H1 (cell line): ENCODE results near the gene PAPSS2. TPM values are rescaled to one million over a fixed set of nuclear protein-coding genes. Genes with fewer than 3 reads are reported as not detected.

Experiments
- CTCF ChIA-PET: fragments of 300-600 bp; sonication (Branson Sonifier 250); formaldehyde crosslinking; loops from one replicate; lab custom pipeline; 2021; ENCODE audit not compliant: partially characterized antibody; lab: Charles Lee
- POLR2A ChIA-PET: fragments of 300-600 bp; sonication (Branson Sonifier 250); formaldehyde crosslinking; loops from one replicate; lab custom pipeline; 2021; ENCODE audit warnings: inconsistent platforms; ENCODE audit not compliant: partially characterized antibody; lab: Charles Lee
- DNase-seq, 2 experiments: peaks; one replicate each; pipeline versions ENCODE4 v3.0.0 to v3.0.0-alpha.2; 2010 to 2022; ENCODE audit warnings: low spot score in 2 of 2, low read depth in 1 of 2, mixed read lengths in 1 of 2
- FAIRE-seq: peaks from 2 replicates; lab custom pipeline; 2011; peaks lifted over from hg19 to GRCh38; lab: Jason Lieb, UNC
- H2AFZ ChIP-seq: 2 replicates; pipeline ENCODE4 v1.8.1; 2012; ENCODE audit warnings: low read length, inconsistent platforms
- H2AK5ac ChIP-seq: 2 replicates; pipeline ENCODE4 v1.6.1; 2013; ENCODE audit warnings: low read depth, low read length
- H2BK120ac ChIP-seq: replicated peaks from 2 replicates; pipeline ENCODE3; 2013; ENCODE audit warnings: low read depth, low read length, inconsistent platforms
- H2BK12ac ChIP-seq: 2 replicates; pipeline ENCODE4 v1.6.1; 2013; ENCODE audit warnings: low read depth, low read length
- H2BK15ac ChIP-seq: 2 replicates; pipeline ENCODE4 v1.6.1; 2013; ENCODE audit warnings: low read length
- H2BK20ac ChIP-seq: 2 replicates; pipeline ENCODE4 v1.6.1; 2013; ENCODE audit warnings: low read length
- H2BK5ac ChIP-seq: 2 replicates; pipeline ENCODE4 v1.6.1; 2013; ENCODE audit warnings: low read depth, low read length
- H3K14ac ChIP-seq: 2 replicates; pipeline ENCODE4 v1.6.1; 2013; ENCODE audit warnings: inconsistent platforms; ENCODE audit not compliant: insufficient read length
- H3K18ac ChIP-seq: 2 replicates; pipeline ENCODE4 v1.6.1; 2013; ENCODE audit warnings: low read length; ENCODE audit errors: extremely low read depth
- H3K23ac ChIP-seq: 2 replicates; pipeline ENCODE4 v1.6.1; 2013; ENCODE audit warnings: inconsistent platforms; ENCODE audit not compliant: insufficient read length
- H3K23me2 ChIP-seq: 2 replicates; pipeline ENCODE4 v1.6.1; 2013; ENCODE audit warnings: low read depth, low read length
- H3K27ac ChIP-seq: 2 replicates; pipeline ENCODE4 v1.6.1; 2011; ENCODE audit warnings: low read depth, low read length, inconsistent platforms
- H3K27me3 ChIP-seq, 4 experiments: replicated peaks in 1 of 4; 1 replicate in 1 of 4; 2 replicates in 3 of 4; pipeline versions ENCODE4 v1.6.1 to v1.8.1; 2011 to 2013; ENCODE audit warnings: low read length in 3 of 4, mild to moderate bottlenecking in 3 of 4, inconsistent platforms in 2 of 4, mixed read lengths in 2 of 4, moderate library complexity in 1 of 4; ENCODE audit not compliant: control insufficient read depth in 3 of 4, insufficient read depth in 3 of 4; ENCODE audit errors: extremely low read depth in 1 of 4
- H3K36me3 ChIP-seq, 4 experiments: 2 replicates each; pipeline versions ENCODE4 v1.6.1 to v1.8.1; 2011 to 2013; ENCODE audit warnings: mild to moderate bottlenecking in 4 of 4, low read length in 3 of 4, moderate library complexity in 2 of 4, control low read depth in 1 of 4, inconsistent platforms in 1 of 4; ENCODE audit not compliant: insufficient read depth in 4 of 4, control insufficient read depth in 2 of 4
- H3K4ac ChIP-seq: replicated peaks from 2 replicates; pipeline ENCODE3; 2013; ENCODE audit warnings: low read length, low read depth, mixed read lengths, inconsistent platforms; ENCODE audit not compliant: insufficient read length
- H3K4me1 ChIP-seq, 4 experiments: replicated peaks in 1 of 4; 1 replicate in 1 of 4; 2 replicates in 3 of 4; pipeline versions ENCODE4 v1.6.1 to v1.8.1; 2011 to 2013; ENCODE audit warnings: low read length in 3 of 4, inconsistent platforms in 2 of 4, mixed read lengths in 1 of 4; ENCODE audit not compliant: insufficient read depth in 4 of 4, control insufficient read depth in 3 of 4
- H3K4me2 ChIP-seq, 2 experiments: 2 replicates each; pipeline versions ENCODE4 v1.6.1 to v1.8.1; 2011 to 2013; ENCODE audit warnings: low read depth in 2 of 2, low read length in 2 of 2, control low read depth in 1 of 2, inconsistent platforms in 1 of 2, mild to moderate bottlenecking in 1 of 2; ENCODE audit not compliant: insufficient read depth in 1 of 2
- H3K4me3 ChIP-seq, 4 experiments: fragments of 200-600, 300-600 bp in 1 of 4; sonication (generic), shearing (Covaris generic), sonication (Bioruptor Twin) in 1 of 4; 2 replicates each; pipeline versions ENCODE4 v1.5.1 to v1.8.1; 2011 to 2016; ENCODE audit warnings: low read length in 4 of 4, low read depth in 3 of 4, control low read depth in 2 of 4, inconsistent platforms in 2 of 4, mild to moderate bottlenecking in 2 of 4, mixed read lengths in 1 of 4, moderate library complexity in 1 of 4; ENCODE audit not compliant: insufficient read depth in 2 of 4; ENCODE audit errors: extremely low read depth in 1 of 4
- H3K56ac ChIP-seq: replicated peaks from 2 replicates; pipeline ENCODE3; 2013; ENCODE audit warnings: low read depth, mild to moderate bottlenecking, mixed read lengths, low read length, inconsistent platforms; ENCODE audit not compliant: insufficient read length
- H3K79me1 ChIP-seq: 2 replicates; pipeline ENCODE4 v1.6.1; 2013; ENCODE audit warnings: low read depth, low read length, control low read depth
- H3K79me2 ChIP-seq, 2 experiments: 2 replicates each; pipeline versions ENCODE4 v1.6.1 to v1.8.1; 2012 to 2013; ENCODE audit warnings: low read length in 2 of 2, mild to moderate bottlenecking in 2 of 2, inconsistent platforms in 1 of 2; ENCODE audit not compliant: insufficient read depth in 2 of 2, control insufficient read depth in 1 of 2
- H3K9ac ChIP-seq, 4 experiments: replicated peaks in 1 of 4; 1 replicate in 1 of 4; 2 replicates in 3 of 4; pipeline versions ENCODE4 v1.6.1 to v1.8.1; 2011 to 2013; ENCODE audit warnings: low read depth in 3 of 4, low read length in 3 of 4, control low read depth in 2 of 4, mild to moderate bottlenecking in 2 of 4, moderate library complexity in 2 of 4, inconsistent platforms in 1 of 4; ENCODE audit errors: extremely low read depth in 1 of 4
- H3K9me3 ChIP-seq, 2 experiments: 2 replicates each; pipeline versions ENCODE4 v1.6.1 to v1.8.1; 2012 to 2013; ENCODE audit warnings: mild to moderate bottlenecking in 2 of 2, moderate library complexity in 2 of 2, control low read depth in 1 of 2, inconsistent platforms in 1 of 2, low read depth in 1 of 2, low read length in 1 of 2, mixed read lengths in 1 of 2; ENCODE audit not compliant: insufficient read depth in 2 of 2
- H4K20me1 ChIP-seq, 2 experiments: replicated peaks in 1 of 2; 2 replicates each; pipeline versions ENCODE3 to v1.8.1; 2011 to 2013; ENCODE audit warnings: inconsistent platforms in 2 of 2, low read length in 2 of 2, mild to moderate bottlenecking in 1 of 2; ENCODE audit not compliant: insufficient read depth in 2 of 2, control insufficient read depth in 1 of 2
- H4K5ac ChIP-seq: 2 replicates; pipeline ENCODE4 v1.6.1; 2013; ENCODE audit warnings: low read length, low read depth, mixed read lengths, inconsistent platforms; ENCODE audit not compliant: insufficient read length
- H4K8ac ChIP-seq: 2 replicates; pipeline ENCODE4 v1.8.0; 2013; ENCODE audit warnings: mild to moderate bottlenecking, moderate library complexity, low read length, inconsistent platforms; ENCODE audit not compliant: insufficient read depth; ENCODE audit errors: extremely low read depth
- H4K91ac ChIP-seq: replicated peaks from 2 replicates; pipeline ENCODE3; 2013; ENCODE audit warnings: low read length, mixed read lengths, inconsistent platforms; ENCODE audit not compliant: insufficient read length
- BCL11A ChIP-seq, 2 experiments: IDR thresholded peaks; one replicate each; pipeline ENCODE4 v1.6.1; 2011; ENCODE audit warnings: low read depth in 2 of 2, low read length in 2 of 2, mild to moderate bottlenecking in 2 of 2
- CBX8 ChIP-seq: fragments of 300-800, 300-1000 bp; sonication (generic); IDR thresholded peaks from 2 replicates; pipeline ENCODE4 v1.7.1; 2016; ENCODE audit warnings: low read depth, low read length, borderline replicate concordance
- CEBPB ChIP-seq: IDR thresholded peaks from 2 replicates; pipeline ENCODE4 v1.6.1; 2012; ENCODE audit warnings: low read depth, low read length
- HDAC6 ChIP-seq: IDR thresholded peaks from one replicate; pipeline ENCODE4 v1.7.1; 2012; ENCODE audit warnings: low read depth, mild to moderate bottlenecking, inconsistent platforms, low read length, moderate library complexity
- NRF1 ChIP-seq: IDR thresholded peaks from 2 replicates; pipeline ENCODE4 v1.6.1; 2011; ENCODE audit warnings: mild to moderate bottlenecking, low read depth, low read length, improper control_type of control experiment
- POU5F1 ChIP-seq: IDR thresholded peaks from 2 replicates; pipeline ENCODE4 v1.6.1; 2011; ENCODE audit warnings: low read depth, mild to moderate bottlenecking, low read length, moderate library complexity
- RAD21 ChIP-seq, 2 experiments: IDR thresholded peaks in 1 of 2; conservative IDR thresholded peaks in 1 of 2; 2 replicates each; pipeline ENCODE4 v1.6.1; 2011; ENCODE audit warnings: low read depth in 2 of 2, low read length in 2 of 2, improper control_type of control experiment in 1 of 2, inconsistent platforms in 1 of 2, mild to moderate bottlenecking in 1 of 2, moderate library complexity in 1 of 2
- RNF2 ChIP-seq: fragments of 200-900, 300-1000 bp; sonication (generic); IDR thresholded peaks from 2 replicates; pipeline ENCODE4 v1.7.1; 2016; ENCODE audit warnings: borderline replicate concordance, low read depth, mild to moderate bottlenecking, antibody characterized with exemption, low read length; ENCODE audit not compliant: poor library complexity, severe bottlenecking; ENCODE audit errors: missing control alignments
- SP1 ChIP-seq: IDR thresholded peaks from 2 replicates; pipeline ENCODE4 v1.6.1; 2011; ENCODE audit warnings: low read depth, low read length
- SP2 ChIP-seq: IDR thresholded peaks from 2 replicates; pipeline ENCODE4 v1.6.1; 2012; ENCODE audit warnings: mild to moderate bottlenecking, low read length, inconsistent platforms
- TBP ChIP-seq: IDR thresholded peaks from 2 replicates; pipeline ENCODE4 v1.6.1; 2011; ENCODE audit warnings: low read depth, low read length, improper control_type of control experiment
- TEAD4 ChIP-seq: IDR thresholded peaks from 2 replicates; pipeline ENCODE4 v1.6.1; 2012; ENCODE audit warnings: low read depth, low read length, inconsistent platforms, mixed read lengths
- ZNF274 ChIP-seq: IDR thresholded peaks from 2 replicates; pipeline ENCODE4 v1.7.0; 2012; ENCODE audit warnings: low read length, borderline replicate concordance; ENCODE audit errors: extremely low read depth
- WGBS, 2 experiments: shearing (Covaris generic) in 1 of 2; methylation state at CpG; one replicate each; pipeline versions ENCODE4 v1.1.6 to v1.1.7; 2013 to 2015; ENCODE audit warnings: low lambda C conversion rate in 2 of 2, mixed read lengths in 2 of 2, inconsistent platforms in 1 of 2, low coverage in 1 of 2, missing lambda C conversion rate in 1 of 2; ENCODE audit not compliant: insufficient replicate concordance in 2 of 2, insufficient coverage in 1 of 2, insufficient read length in 1 of 2; ENCODE audit errors: extremely low coverage in 1 of 2, missing lambda C conversion rate in 1 of 2; 5-methylcytosine and 5-hydroxymethylcytosine counted together
- polyA plus RNA-seq, 7 experiments: library from polyadenylated mRNA; depleted of rRNA in 3 of 7; stranded (reverse) in 5 of 7; unstranded in 2 of 7; fragments of >200 nt in 5 of 7; fragments of 200-250 nt in 2 of 7; gene quantifications; 1 replicate in 5 of 7; 2 replicates in 1 of 7; 4 replicates in 1 of 7; pipeline versions ENCODE4 v1.2.1 to v1.2.3, GENCODE V29; 2011 to 2013; ENCODE audit warnings: missing spikeins in 2 of 7, mixed read lengths in 2 of 7
- total RNA-seq: library from RNA; stranded (reverse); fragmentation: NEBNext Ultra II Directional; extraction: Animal tissue kit (Norgen Biotek cat#: 25700); gene quantifications from 2 replicates; pipeline ENCODE4 v1.2.1, GENCODE V29; 2021
- TF ChIP-seq, protein P1 (sequence below): IDR thresholded peaks from 2 replicates; pipeline ENCODE4 v1.6.1; 2011; ENCODE audit warnings: low read depth, mild to moderate bottlenecking, low read length; ENCODE audit not compliant: insufficient read depth

PAPSS2 gene
- total and polyA plus RNA-seq, 2 of the 8 experiments (the other 6 are each of a cell fraction or from before 2014, with no cell fraction given) = 7.6 to 20.2 TPM

DNA sequence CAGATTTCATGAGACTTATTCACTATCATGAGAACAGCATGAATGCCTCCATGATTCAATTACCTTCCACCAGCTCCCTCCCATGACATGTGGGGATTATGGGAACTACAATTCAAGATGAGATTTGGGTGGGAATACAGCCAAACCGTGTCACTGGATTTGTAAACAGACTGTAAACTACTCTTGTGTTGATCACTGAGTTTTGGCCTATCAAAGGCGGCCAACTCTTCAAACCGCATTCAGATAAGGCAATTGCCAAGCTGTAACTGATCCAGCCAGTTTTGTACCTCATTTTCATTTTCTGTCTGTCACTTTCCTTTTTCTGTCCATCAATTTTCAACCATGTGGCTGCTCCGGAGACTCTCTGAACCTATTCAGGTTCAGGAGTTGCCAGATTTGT is 27.2 kb upstream of the PAPSS2 start:
- no peak overlapping the region for H3K9ac ChIP-seq
- no peaks in the 10 kb centered on the region for H3K27me3 ChIP-seq
- no peak overlapping the region for H3K23ac ChIP-seq
- no peak overlapping the region for H3K4me3 ChIP-seq
- H3K4me2 ChIP-seq = no peak overlapping the region
- H3K56ac ChIP-seq = no peak overlapping the region
- H2BK5ac ChIP-seq = no peak overlapping the region
- WGBS, 2 experiments = 94% methylated on average over 4 of the region's 4 CpGs; no CpG with 5 or more reads in 1 of the 2 experiments
- H4K20me1 ChIP-seq = no peaks in the 10 kb centered on the region
- no peak overlapping the region for H3K27ac ChIP-seq
- POLR2A ChIA-PET = no interaction called here
- H2BK15ac ChIP-seq = no peak overlapping the region
- no peak for DNase-seq
- no peak overlapping the region for H3K14ac ChIP-seq
- H2AK5ac ChIP-seq = no peak overlapping the region
- peaks cover 3 to 4% of the 10 kb centered on the region in 2 experiments; a peak in 1 of 4 replicates for H3K9me3 ChIP-seq
- H2BK120ac ChIP-seq = no peak overlapping the region
- CTCF ChIA-PET = interaction anchor here (0.6 kb wide), 2 partner anchors 12 to 1899 kb away, joined by 3 read pairs; no protein-coding TSS in a partner anchor
- no peak for FAIRE-seq
- H3K23me2 ChIP-seq = no peaks in the 10 kb centered on the region
- no peak overlapping the region for H2BK20ac ChIP-seq
- H2BK12ac ChIP-seq = no peak overlapping the region
- no peaks in the 10 kb centered on the region for H3K36me3 ChIP-seq
- H4K8ac ChIP-seq = no peak overlapping the region
- H3K79me2 ChIP-seq = no peaks in the 10 kb centered on the region
- H2AFZ ChIP-seq = no peak overlapping the region
- H3K79me1 ChIP-seq = no peaks in the 10 kb centered on the region
- H3K4ac ChIP-seq = no peak overlapping the region
- no peak overlapping the region for H3K18ac ChIP-seq
- no peak overlapping the region for H4K91ac ChIP-seq
- H3K4me1 ChIP-seq = peaks cover 0 to 3% (median 0%) of the 10 kb centered on the region in 4 experiments; a peak in 3 of 7 replicates
- H4K5ac ChIP-seq = no peak overlapping the region
- TF ChIP-seq TBP = no peak
- TF ChIP-seq NRF1 = no peak
- TF ChIP-seq CEBPB = no peak
- TF ChIP-seq, protein P1, sequence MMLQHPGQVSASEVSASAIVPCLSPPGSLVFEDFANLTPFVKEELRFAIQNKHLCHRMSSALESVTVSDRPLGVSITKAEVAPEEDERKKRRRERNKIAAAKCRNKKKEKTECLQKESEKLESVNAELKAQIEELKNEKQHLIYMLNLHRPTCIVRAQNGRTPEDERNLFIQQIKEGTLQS = no peak
- no peak for TF ChIP-seq TEAD4
- TF ChIP-seq HDAC6 = no peak
- TF ChIP-seq RNF2 = no peak
- TF ChIP-seq SP2 = no peak
- TF ChIP-seq BCL11A (IDR thresholded peaks at IDR 0.05; ENCODE audit: low read depth in 2 of 2, low read length in 2 of 2) = no peak
- no peak for TF ChIP-seq RAD21 (IDR thresholded peaks at IDR 0.05 in 1 of 2, conservative IDR thresholded peaks at IDR 0.05 in 1 of 2; ENCODE audit: low read depth in 2 of 2, low read length in 2 of 2)
- TF ChIP-seq CBX8 = no peak
- TF ChIP-seq POU5F1 = no peak
- TF ChIP-seq SP1 = no peak
- TF ChIP-seq ZNF274 = no peak
